Peyer's patch (tissue), 4 donors: ENCODE results near the gene DCC. TPM values are rescaled to one million over a fixed set of nuclear protein-coding genes. Genes with fewer than 3 reads are reported as not detected.
"Not testable (repeated sequence)": the region's sequence is repeated elsewhere in the genome, so short reads cannot be mapped to it uniquely, and the experiment has no call there.

Source experiments
- DNase-seq, 3 donors: peaks; one replicate each; pipeline ENCODE4 v3.0.0-alpha.2; 2017 to 2019
- H3K27ac ChIP-seq, 4 donors: fragments of 200-600 bp; sonication (generic); one replicate each; pipeline ENCODE4 v1.5.1; 2016 to 2019
- H3K27me3 ChIP-seq, 2 donors: fragments of 200-600 bp; sonication (generic); one replicate each; pipeline ENCODE4 v1.5.1; 2019
- H3K36me3 ChIP-seq, 3 donors: fragments of 200-600 bp; sonication (generic); one replicate each; pipeline ENCODE4 v1.5.1; 2016 to 2019
- H3K4me1 ChIP-seq, 4 donors: fragments of 200-600 bp; sonication (generic); one replicate each; pipeline ENCODE4 v1.5.1; 2016 to 2019
- H3K4me3 ChIP-seq, 4 donors: fragments of 200-600 bp; sonication (generic); 1 replicate in 3 of 4; 2 replicates in 1 of 4; pipeline ENCODE4 v1.5.1; 2016 to 2019; ENCODE audit warnings: mild to moderate bottlenecking in 1 of 4
- H3K9me3 ChIP-seq, 4 donors: fragments of 200-600 bp; sonication (generic); one replicate each; pipeline ENCODE4 v1.5.1; 2016 to 2019; ENCODE audit warnings: mild to moderate bottlenecking in 1 of 4
- POLR2A ChIP-seq, 2 donors: fragments of 450-650 bp; IDR thresholded peaks; one replicate each; pipeline ENCODE4 v1.5.1; 2017; ENCODE audit warnings: antibody characterized with exemption in 2 of 2, mild to moderate bottlenecking in 2 of 2, moderate library complexity in 2 of 2
- total RNA-seq, 4 donors: library from RNA; depleted of rRNA; stranded (reverse); fragments of >200 nt; gene quantifications; one replicate each; pipeline ENCODE4 v1.1.0, GENCODE V29; 2016
- TF ChIP-seq, protein P1 (sequence below), 6 experiments: fragments of 450-650 bp in 4 of 6; fragments of 200-600 bp in 2 of 6; sonication (generic) in 1 of 6; IDR thresholded peaks; one replicate each; pipeline ENCODE4 v1.5.1; 2017 to 2019; ENCODE audit warnings: antibody characterized with exemption in 6 of 6, mild to moderate bottlenecking in 3 of 6, moderate library complexity in 1 of 6

Gene DCC
- total RNA-seq, 4 donors from 2014 or later = 0.13 TPM; not detected in 3

DNA sequence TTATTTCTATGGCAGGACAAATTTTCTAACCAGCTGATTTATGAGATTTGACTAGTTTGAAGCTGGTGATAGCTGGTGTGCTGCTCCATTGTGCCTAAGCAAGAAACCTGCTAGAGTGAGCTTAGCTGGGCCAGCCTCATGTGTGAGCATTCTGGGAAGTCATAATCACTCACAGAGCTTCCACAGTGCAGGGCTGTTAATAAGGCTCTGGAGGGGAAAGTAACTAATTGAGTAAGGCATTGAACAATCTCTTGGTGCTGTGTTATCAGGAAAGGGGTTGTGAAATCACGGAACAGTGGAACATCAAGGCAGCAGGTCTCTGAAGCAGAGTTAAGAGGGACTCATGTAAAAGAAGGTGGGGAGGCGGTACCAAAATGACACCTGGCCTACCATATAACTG is 1111.9 kb downstream of the DCC start:
- TF ChIP-seq, protein P1, sequence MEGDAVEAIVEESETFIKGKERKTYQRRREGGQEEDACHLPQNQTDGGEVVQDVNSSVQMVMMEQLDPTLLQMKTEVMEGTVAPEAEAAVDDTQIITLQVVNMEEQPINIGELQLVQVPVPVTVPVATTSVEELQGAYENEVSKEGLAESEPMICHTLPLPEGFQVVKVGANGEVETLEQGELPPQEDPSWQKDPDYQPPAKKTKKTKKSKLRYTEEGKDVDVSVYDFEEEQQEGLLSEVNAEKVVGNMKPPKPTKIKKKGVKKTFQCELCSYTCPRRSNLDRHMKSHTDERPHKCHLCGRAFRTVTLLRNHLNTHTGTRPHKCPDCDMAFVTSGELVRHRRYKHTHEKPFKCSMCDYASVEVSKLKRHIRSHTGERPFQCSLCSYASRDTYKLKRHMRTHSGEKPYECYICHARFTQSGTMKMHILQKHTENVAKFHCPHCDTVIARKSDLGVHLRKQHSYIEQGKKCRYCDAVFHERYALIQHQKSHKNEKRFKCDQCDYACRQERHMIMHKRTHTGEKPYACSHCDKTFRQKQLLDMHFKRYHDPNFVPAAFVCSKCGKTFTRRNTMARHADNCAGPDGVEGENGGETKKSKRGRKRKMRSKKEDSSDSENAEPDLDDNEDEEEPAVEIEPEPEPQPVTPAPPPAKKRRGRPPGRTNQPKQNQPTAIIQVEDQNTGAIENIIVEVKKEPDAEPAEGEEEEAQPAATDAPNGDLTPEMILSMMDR (IDR thresholded peaks at IDR 0.05) = no peak
- TF ChIP-seq POLR2A (IDR thresholded peaks at IDR 0.05) = no peak
- Histone ChIP-seq H3K4me3 (no peak overlapping the region), H3K27me3 (no peaks in the 10 kb centered on the region), H3K27ac (no peak overlapping the region), H3K4me1 (no peaks in the 10 kb centered on the region), H3K9me3 (no peaks in the 10 kb centered on the region), H3K36me3 (no peaks in the 10 kb centered on the region)
- DNase-seq = no peak

DNA sequence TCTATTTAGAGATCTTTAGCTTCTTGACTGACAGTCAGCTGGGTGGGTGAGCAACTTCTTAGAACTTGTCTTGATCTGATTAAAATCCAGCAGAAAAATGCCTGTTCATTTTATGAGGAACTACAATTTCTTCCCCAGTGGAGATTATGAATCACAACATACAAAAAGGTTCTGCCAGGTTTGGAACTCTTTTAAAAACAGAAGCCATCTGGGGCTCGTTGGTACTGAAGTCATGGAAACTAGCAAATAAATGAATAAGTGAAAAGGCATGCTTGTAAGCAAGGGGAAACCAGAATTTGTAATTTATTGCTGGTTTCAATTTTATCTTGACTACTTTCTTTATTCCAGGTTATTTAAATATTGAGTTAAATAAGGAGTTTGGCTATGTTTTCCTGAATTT is 1117.1 kb downstream of the DCC start:
- H3K27ac ChIP-seq = no peak overlapping the region
- no peaks in the 10 kb centered on the region for H3K9me3 ChIP-seq
- H3K36me3 ChIP-seq = no peaks in the 10 kb centered on the region
- TF ChIP-seq POLR2A (IDR thresholded peaks at IDR 0.05) = no peak
- TF ChIP-seq, protein P1 (IDR thresholded peaks at IDR 0.05) = no peak
- H3K4me1 ChIP-seq = no peaks in the 10 kb centered on the region
- no peaks in the 10 kb centered on the region for H3K27me3 ChIP-seq
- no peak for DNase-seq
- no peak overlapping the region for H3K4me3 ChIP-seq

DNA sequence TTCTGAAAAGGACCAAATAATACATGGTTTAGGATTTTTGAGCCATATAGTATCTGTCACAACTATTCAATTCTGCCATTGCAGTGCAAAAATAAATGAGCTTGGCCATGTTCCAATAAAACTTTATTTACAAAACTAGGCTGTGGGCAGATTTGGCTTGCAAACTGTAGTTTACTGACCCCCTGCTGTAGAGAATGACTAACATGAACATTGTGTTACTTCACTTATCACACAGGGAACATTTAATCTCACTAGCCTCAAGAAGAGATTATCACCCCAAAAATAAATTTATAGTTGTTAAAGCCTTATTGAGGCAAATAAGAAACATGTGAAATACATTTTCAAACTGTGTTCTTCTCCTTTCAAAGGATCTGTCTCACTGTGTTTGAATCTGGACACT is 1118.3 kb downstream of the DCC start:
- Histone ChIP-seq H3K27ac (no peak overlapping the region), H3K9me3 (no peaks in the 10 kb centered on the region), H3K27me3 (no peaks in the 10 kb centered on the region), H3K4me1 (no peaks in the 10 kb centered on the region), H3K4me3 (no peak overlapping the region), H3K36me3 (no peaks in the 10 kb centered on the region)
- DNase-seq = no peak
- no peak for TF ChIP-seq POLR2A (IDR thresholded peaks at IDR 0.05)
- TF ChIP-seq, protein P1 (IDR thresholded peaks at IDR 0.05) = no peak

DNA sequence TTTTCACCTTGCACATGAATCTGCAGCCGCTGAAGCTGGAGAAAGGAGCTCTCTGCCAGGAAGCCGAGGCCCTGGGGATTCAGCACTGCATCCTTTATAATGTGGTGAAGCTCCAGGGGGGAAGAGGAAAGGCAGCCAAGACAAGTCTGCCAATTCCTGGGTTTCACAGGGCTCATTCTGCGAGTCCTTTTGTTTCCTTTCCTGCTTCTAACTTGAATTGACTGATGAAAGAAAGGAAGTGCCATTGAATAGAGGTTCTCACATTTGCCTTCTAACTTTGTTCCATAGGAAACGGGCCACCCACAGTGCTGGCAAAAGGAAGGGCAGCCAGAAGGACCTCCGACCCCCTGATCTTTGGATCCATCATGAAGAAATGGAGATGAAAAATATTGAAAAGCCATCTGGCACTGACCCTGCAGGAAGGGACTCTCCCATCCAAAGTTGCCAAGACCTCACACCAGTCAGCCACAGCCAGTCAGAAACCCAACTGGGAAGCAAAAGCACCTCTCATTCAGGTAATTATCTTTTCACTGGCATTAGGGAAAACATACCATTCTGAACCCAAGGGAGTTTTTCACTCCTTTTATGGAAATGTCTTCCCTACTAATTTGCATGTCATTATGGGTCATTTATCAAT is 1119.1 kb downstream of the DCC start:
- no peak for TF ChIP-seq POLR2A (IDR thresholded peaks at IDR 0.05)
- TF ChIP-seq, protein P1 (IDR thresholded peaks at IDR 0.05) = no peak
- Histone ChIP-seq H3K9me3 (no peaks in the 10 kb centered on the region), H3K4me3 (no peak overlapping the region), H3K27ac (no peak overlapping the region), H3K36me3 (no peaks in the 10 kb centered on the region), H3K4me1 (no peaks in the 10 kb centered on the region), H3K27me3 (no peaks in the 10 kb centered on the region)
- no peak for DNase-seq

DNA sequence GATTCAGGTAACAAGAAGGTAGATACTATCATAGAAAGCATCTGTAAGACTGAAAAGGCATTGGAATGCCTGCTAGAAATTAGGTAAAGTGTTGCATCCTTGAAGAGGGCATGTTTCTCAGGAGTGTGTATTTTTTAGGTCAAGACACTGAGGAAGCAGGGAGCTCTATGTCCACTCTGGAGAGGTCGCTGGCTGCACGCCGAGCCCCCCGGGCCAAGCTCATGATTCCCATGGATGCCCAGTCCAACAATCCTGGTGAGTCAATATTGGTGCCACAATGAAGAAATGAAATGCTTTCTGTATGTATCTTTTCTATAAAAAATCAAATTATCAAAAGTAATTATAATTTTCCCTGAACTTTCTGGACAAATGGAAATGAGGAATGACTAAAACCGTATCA is 1127.8 kb downstream of the DCC start:
- H3K4me1 ChIP-seq = no peaks in the 10 kb centered on the region
- H3K4me3 ChIP-seq = no peak overlapping the region
- no peak overlapping the region for H3K27ac ChIP-seq
- TF ChIP-seq, protein P1 (IDR thresholded peaks at IDR 0.05) = no peak
- TF ChIP-seq POLR2A (IDR thresholded peaks at IDR 0.05) = no peak
- H3K9me3 ChIP-seq = no peaks in the 10 kb centered on the region
- H3K36me3 ChIP-seq = no peaks in the 10 kb centered on the region
- DNase-seq = no peak
- no peaks in the 10 kb centered on the region for H3K27me3 ChIP-seq

DNA sequence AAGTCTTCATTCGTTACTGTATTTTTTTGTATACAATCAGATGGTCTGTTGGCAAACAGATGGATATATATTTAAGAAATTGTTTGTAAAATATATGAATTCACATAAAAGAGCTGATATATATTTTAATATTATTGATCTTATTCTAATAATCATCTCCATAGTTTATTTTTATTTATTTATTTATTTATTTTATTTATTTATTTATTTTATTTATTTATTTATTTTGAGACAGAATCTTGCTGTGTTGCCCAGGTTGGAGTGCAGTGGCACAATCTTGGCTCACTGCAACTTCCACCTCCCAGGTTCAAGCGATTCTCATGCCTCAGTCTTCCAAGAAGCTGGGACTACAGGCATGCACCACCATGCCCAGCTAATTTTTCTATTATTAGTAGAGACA is 1128.2 kb downstream of the DCC start:
- not testable (repeated sequence) for H3K4me1 ChIP-seq, H3K9me3 ChIP-seq, H3K36me3 ChIP-seq, H3K4me3 ChIP-seq, H3K27ac ChIP-seq, DNase-seq, H3K27me3 ChIP-seq
